Stomach (tissue), 19 donors: Measurements from ENCODE around the gene TP53TG3F. TPM values are rescaled to one million over a fixed set of nuclear protein-coding genes. Genes with fewer than 3 reads are reported as not detected.
"Not testable (repeated sequence)": the region's sequence is repeated elsewhere in the genome, so short reads cannot be mapped to it uniquely, and the experiment has no call there.

Source experiments
- DNase-seq, 2 donors: peaks; one replicate each; pipeline versions ENCODE4 v3.0.0 to v3.0.0-alpha.2; 2013 to 2019
- H3K27ac ChIP-seq, 5 donors: fragments of 200-600 bp in 4 of 5; sonication (generic) in 4 of 5; one replicate each; pipeline ENCODE4 v1.5.1; 2013 to 2019; ENCODE audit warnings: mild to moderate bottlenecking in 1 of 5, moderate library complexity in 1 of 5
- H3K27me3 ChIP-seq, 3 donors: fragments of 200-600 bp; sonication (generic); one replicate each; pipeline ENCODE4 v1.5.1; 2017 to 2019; ENCODE audit warnings: mixed run types in 1 of 3
- H3K36me3 ChIP-seq, 4 donors: fragments of 200-600 bp; sonication (generic); 1 replicate in 3 of 4; 2 replicates in 1 of 4; pipeline ENCODE4 v1.5.1; 2016 to 2019
- H3K4me1 ChIP-seq, 4 donors: fragments of 200-600 bp; sonication (generic); one replicate each; pipeline ENCODE4 v1.5.1; 2016 to 2019
- H3K4me3 ChIP-seq, 4 donors: fragments of 200-600 bp; sonication (generic) in 3 of 4; one replicate each; pipeline ENCODE4 v1.5.1; 2016 to 2019; ENCODE audit warnings: mild to moderate bottlenecking in 1 of 4
- H3K9me3 ChIP-seq, 4 donors: fragments of 200-600 bp; sonication (generic); one replicate each; pipeline ENCODE4 v1.5.1; 2016 to 2019
- WGBS, 5 donors: extraction: QIAGEN DNeasy Blood & Tissue Kit in 3 of 5; methylation state at CpG; one replicate each; pipeline versions ENCODE4 v1.1.5 to v1.1.7; 2013 to 2018; 5-methylcytosine and 5-hydroxymethylcytosine counted together
- intact Hi-C: fragments of 100-400 bp; cut with DNase I; formaldehyde crosslinking; loops from one replicate; pipeline ENCODE4 v1.15.1; 2023; ENCODE audit warnings: low total_unique reads
- long read RNA-seq, 10 donors: transcript quantifications; one replicate each; lab custom pipeline, GENCODE V29; 2026
- polyA plus RNA-seq, 3 donors: library from polyadenylated mRNA; stranded (reverse); fragments of 200-250 nt; gene quantifications; one replicate each; pipeline ENCODE4 v1.2.3, GENCODE V29; 2013
- small RNA-seq, 4 donors: library from RNA; depleted of rRNA; stranded (forward); fragments of <200 nt; gene quantifications; one replicate each; pipeline ENCODE3, GENCODE V24; 2016
- total RNA-seq, 5 donors: library from RNA; depleted of rRNA; stranded (reverse); fragments of >200 nt; gene quantifications; one replicate each; pipeline versions ENCODE4 v1.1.0 to v1.2.3, GENCODE V29; 2014 to 2016
- donor health status: healthy with polysubstance abuse.
- donor health status: Bipolar disorder and iron deficiency.
- donor health status: healthy.

Gene TP53TG3F
- total RNA-seq (not detected), polyA plus RNA-seq (not detected)
- long read RNA-seq, donor 1 = 0 reads
- long read RNA-seq, donor 2 = 0 reads
- long read RNA-seq, donor 3 = 0 reads
- long read RNA-seq, donor 4 = 0 reads
- long read RNA-seq, donor 5 = 0 reads
- long read RNA-seq, donor 6 = 0 reads
- long read RNA-seq, donor 7 = 0 reads
- long read RNA-seq, donor 8 = 0 reads
- long read RNA-seq, donor 9 = 0 reads
- long read RNA-seq, donor 10 = 0 reads

- H3K4me3 ChIP-seq, H3K27ac ChIP-seq, H3K9me3 ChIP-seq, DNase-seq, H3K27me3 ChIP-seq, intact Hi-C loops, H3K36me3 ChIP-seq, H3K4me1 ChIP-seq: not testable (repeated sequence)
- no CpG with 5 or more reads among the region's 25 CpGs for WGBS, 5 donors
These were observed at the start of gene TP53TG3F for GRCh38 chr16:33459312-33459711. TSS of gene TP53TG3F (plus strand) at chr16:33459612. CDS start at chr16:33459680, 68 bp downstream.

- H3K36me3 ChIP-seq, H3K4me1 ChIP-seq, H3K9me3 ChIP-seq, H3K27ac ChIP-seq, H3K27me3 ChIP-seq, H3K4me3 ChIP-seq, DNase-seq, intact Hi-C loops: not testable (repeated sequence)
- no CpG with 5 or more reads among the region's 2 CpGs for WGBS, 5 donors
These were observed 32.2 kb downstream of the TP53TG3F start for GRCh38 chr16:33491611-33492010.

GRCh38 chr16:33507231-33507630 lies 47.8 kb downstream of the TP53TG3F start:
- H3K36me3 ChIP-seq, H3K27ac ChIP-seq, H3K27me3 ChIP-seq, H3K9me3 ChIP-seq, H3K4me3 ChIP-seq, intact Hi-C loops, DNase-seq, H3K4me1 ChIP-seq: not testable (repeated sequence)
- WGBS, 5 donors = 73 to 93% (median 90%) methylated on average over 2 of the region's 4 CpGs; no CpG with 5 or more reads in 2 of the 5 donors

GRCh38 chr16:33509070-33509469 lies 49.7 kb downstream of the TP53TG3F start:
- DNase-seq, H3K36me3 ChIP-seq, H3K9me3 ChIP-seq, H3K27me3 ChIP-seq, H3K27ac ChIP-seq, H3K4me1 ChIP-seq, H3K4me3 ChIP-seq, intact Hi-C loops: not testable (repeated sequence)
- 67 to 80% methylated on average over 1 of the region's 4 CpGs; no CpG with 5 or more reads in 3 of the 5 donors for WGBS, 5 donors

- H3K9me3 ChIP-seq, H3K27ac ChIP-seq, H3K27me3 ChIP-seq, H3K4me1 ChIP-seq, DNase-seq, H3K36me3 ChIP-seq, H3K4me3 ChIP-seq, intact Hi-C loops: not testable (repeated sequence)
- WGBS, 5 donors = 73 to 100% (median 85%) methylated on average over 1 to 2 of the region's 10 CpGs; no CpG with 5 or more reads in 1 of the 5 donors
These were observed 50.5 kb downstream of the TP53TG3F start for GRCh38 chr16:33509906-33510305.

Small RNA genes within 50 kb of the gene (small RNA-seq; reads per million reads assigned to genes)
- gene AC136944.5 = 0 reads per million in 4 donors
- gene AC136944.6 = 0 reads per million in 4 donors

Other genes starting within 250 kb of the TP53TG3F start
- gene TP53TG3E, start 155.3 kb upstream of the TP53TG3F start, total RNA-seq = under 1 TPM in 1 of 5 donors, not detected in 4; 0.18 TPM
- not detected for gene TP53TG3E, start 155.3 kb upstream of the TP53TG3F start, polyA plus RNA-seq
- gene TP53TG3B, start 98.8 kb upstream of the TP53TG3F start, total RNA-seq = not detected
- under 1 TPM in 1 of 3 donors, not detected in 2; 0.92 TPM for gene TP53TG3B, start 98.8 kb upstream of the TP53TG3F start, polyA plus RNA-seq